SJSA1 (cell line): ENCODE measurements around the gene MYL12A. TPM values are rescaled to one million over a fixed set of nuclear protein-coding genes. Genes with fewer than 3 reads are reported as not detected.
"Not testable (repeated sequence)": the region's sequence is repeated elsewhere in the genome, so short reads cannot be mapped to it uniquely, and the experiment has no call there.

Source experiments
- DNase-seq, 2 experiments: peaks; one replicate each; pipeline ENCODE4 v3.0.0-alpha.2; 2015 to 2020; ENCODE audit warnings: low spot score in 2 of 2, low read depth in 1 of 2
- H3K27ac ChIP-seq: fragments of 250-450 bp; sonication (Bioruptor Pico); 2 replicates; pipeline ENCODE4 v1.5.1; 2020; ENCODE audit warnings: mild to moderate bottlenecking, moderate library complexity
- H3K27me3 ChIP-seq: fragments of 250-450 bp; sonication (Bioruptor Pico); replicated peaks from 2 replicates; pipeline ENCODE4 v1.5.1; 2020; ENCODE audit warnings: mild to moderate bottlenecking, moderate library complexity
- H3K36me3 ChIP-seq: fragments of 250-450 bp; sonication (Bioruptor Pico); 2 replicates; pipeline ENCODE4 v1.5.1; 2020; ENCODE audit warnings: mild to moderate bottlenecking
- H3K4me1 ChIP-seq: fragments of 250-450 bp; sonication (Bioruptor Pico); replicated peaks from 2 replicates; pipeline ENCODE4 v1.6.1; 2021; ENCODE audit warnings: mild to moderate bottlenecking
- H3K4me3 ChIP-seq: fragments of 250-450 bp; sonication (Bioruptor Pico); 2 replicates; pipeline ENCODE4 v1.5.1; 2020; ENCODE audit warnings: mild to moderate bottlenecking
- H3K9me3 ChIP-seq: fragments of 250-450 bp; sonication (Bioruptor Pico); replicated peaks from 2 replicates; pipeline ENCODE4 v1.5.1; 2020; ENCODE audit warnings: mild to moderate bottlenecking
- total RNA-seq: library from RNA; depleted of rRNA; stranded (reverse); fragments of >200 nt; shearing (Covaris generic); gene quantifications from 2 replicates; pipeline ENCODE4 v1.2.3, GENCODE V29; 2014

The MYL12A gene
- total RNA-seq, 1 experiment from 2014 or later = 1,642 TPM

- Histone ChIP-seq H3K36me3 (peaks cover 73% of the 10 kb centered on the region), H3K27ac (no peak overlapping the region)
Observed at GRCh38 chr18:3268306-3268705, 20.7 kb downstream of the MYL12A start.

DNA sequence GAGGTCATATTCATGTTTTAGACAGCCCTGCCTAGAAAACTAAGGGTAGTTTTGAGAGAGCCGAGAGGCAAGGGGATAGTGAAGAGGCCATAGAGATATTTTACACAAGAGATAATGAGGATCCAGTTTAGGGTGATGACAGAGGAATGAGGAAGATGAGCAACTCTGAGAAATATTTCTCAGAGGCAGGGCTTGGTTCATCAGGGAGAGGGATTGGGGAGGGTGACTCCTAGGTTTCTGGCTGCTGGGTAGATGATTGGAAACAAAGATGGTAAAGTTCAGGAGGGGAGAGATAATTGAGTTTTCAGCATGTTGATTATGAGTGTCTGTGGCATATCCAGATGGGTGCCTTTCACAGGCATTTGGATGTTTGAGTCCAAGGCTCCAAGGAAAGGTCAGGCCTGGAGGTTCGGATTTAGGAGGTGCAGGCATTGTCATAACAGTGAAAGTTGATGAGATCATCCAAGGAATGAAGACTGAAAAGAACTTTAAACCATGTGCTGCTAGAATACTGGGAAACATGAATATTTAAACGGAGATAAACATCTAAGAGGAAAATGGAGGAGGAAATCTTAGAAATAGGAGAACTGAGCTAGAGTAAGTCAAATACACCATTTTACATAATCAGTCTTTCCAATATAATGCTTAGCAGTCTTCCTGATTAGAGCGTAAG lies 21.8 kb downstream of the MYL12A start:
- no peak overlapping the region for H3K27ac ChIP-seq
- peaks cover 77% of the 10 kb centered on the region for H3K36me3 ChIP-seq
- no peaks in the 10 kb centered on the region for H3K27me3 ChIP-seq
- no peaks in the 10 kb centered on the region; the same call in 1 of the 2 replicates for H3K9me3 ChIP-seq
- H3K4me1 ChIP-seq = peaks cover 46% of the 10 kb centered on the region
- H3K4me3 ChIP-seq = no peak overlapping the region
- no peak for DNase-seq

More at GRCh38 chr18:3268306-3268705, 20.7 kb downstream of the MYL12A start:
- peaks cover 56% of the 10 kb centered on the region for H3K4me1 ChIP-seq
- H3K27me3 ChIP-seq = no peaks in the 10 kb centered on the region
- DNase-seq = no peak
- H3K9me3 ChIP-seq = no peaks in the 10 kb centered on the region; the same call in 1 of the 2 replicates
- no peak overlapping the region for H3K4me3 ChIP-seq

GRCh38 chr18:3269914-3270299 lies 22.3 kb downstream of the MYL12A start:
- H3K4me3 ChIP-seq = no peak overlapping the region
- peaks cover 77% of the 10 kb centered on the region for H3K36me3 ChIP-seq
- H3K27ac ChIP-seq = no peak overlapping the region
- H3K27me3 ChIP-seq = no peaks in the 10 kb centered on the region
- H3K9me3 ChIP-seq = no peaks in the 10 kb centered on the region; the same call in 1 of the 2 replicates
- DNase-seq = no peak
- peaks cover 41% of the 10 kb centered on the region for H3K4me1 ChIP-seq

- H3K36me3 ChIP-seq = peaks cover 79% of the 10 kb centered on the region
- no peak overlapping the region for H3K27ac ChIP-seq
- H3K4me3 ChIP-seq = no peak overlapping the region
- no peak for DNase-seq
- peaks cover 19% of the 10 kb centered on the region for H3K4me1 ChIP-seq
- H3K9me3 ChIP-seq = no peaks in the 10 kb centered on the region; the same call in 1 of the 2 replicates
- H3K27me3 ChIP-seq = no peaks in the 10 kb centered on the region
Observed at GRCh38 chr18:3273042-3273441, 25.4 kb downstream of the MYL12A start.

DNA sequence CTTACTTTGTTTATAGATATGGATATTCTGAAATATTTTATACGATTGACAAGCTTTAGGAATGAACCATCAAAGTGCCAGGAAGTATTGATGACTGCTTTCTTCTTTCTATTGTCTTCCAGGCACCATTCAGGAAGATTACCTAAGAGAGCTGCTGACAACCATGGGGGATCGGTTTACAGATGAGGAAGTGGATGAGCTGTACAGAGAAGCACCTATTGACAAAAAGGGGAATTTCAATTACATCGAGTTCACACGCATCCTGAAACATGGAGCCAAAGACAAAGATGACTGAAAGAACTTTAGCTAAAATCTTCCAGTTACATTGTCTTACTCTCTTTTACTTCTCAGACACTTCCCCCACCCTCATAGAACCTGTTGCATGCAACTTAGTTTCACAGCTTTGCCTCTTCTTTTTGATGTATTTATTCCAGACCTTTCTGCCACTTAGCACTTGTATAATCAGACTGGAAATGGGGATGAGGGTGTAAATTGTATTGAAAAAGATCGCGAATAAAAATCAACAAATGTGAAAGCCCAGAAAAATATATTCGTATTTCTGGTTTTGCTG lies 30.1 kb downstream of the MYL12A start:
- peaks cover 67% of the 10 kb centered on the region for H3K36me3 ChIP-seq
- H3K4me3 ChIP-seq, H3K27me3 ChIP-seq, H3K9me3 ChIP-seq, DNase-seq, H3K4me1 ChIP-seq, H3K27ac ChIP-seq: not testable (repeated sequence)

- Histone ChIP-seq H3K36me3 (peaks cover 49% of the 10 kb centered on the region), H3K4me1 (no peaks in the 10 kb centered on the region), H3K27me3 (no peaks in the 10 kb centered on the region), H3K4me3 (no peak overlapping the region), H3K27ac (no peak overlapping the region), H3K9me3 (no peaks in the 10 kb centered on the region)
- DNase-seq = peak in 1 of 2 experiments; percentile 33
Observed at GRCh38 chr18:3279201-3280185, 31.9 kb downstream of the MYL12A start.

- DNase-seq = peak in 1 of 2 experiments; percentile 73
- Histone ChIP-seq H3K27ac (no peak overlapping the region), H3K27me3 (no peaks in the 10 kb centered on the region), H3K9me3 (no peaks in the 10 kb centered on the region), H3K36me3 (peaks cover 27% of the 10 kb centered on the region), H3K4me3 (no peak overlapping the region), H3K4me1 (no peaks in the 10 kb centered on the region)
Observed at GRCh38 chr18:3281456-3282400, 34.1 kb downstream of the MYL12A start.

- no peak overlapping the region for H3K27ac ChIP-seq
- no peaks in the 10 kb centered on the region for H3K4me1 ChIP-seq
- no peaks in the 10 kb centered on the region for H3K9me3 ChIP-seq
- H3K4me3 ChIP-seq = no peak overlapping the region
- peaks cover 10% of the 10 kb centered on the region for H3K36me3 ChIP-seq
- no peak for DNase-seq
- no peaks in the 10 kb centered on the region for H3K27me3 ChIP-seq
Observed at GRCh38 chr18:3283253-3283863, 35.8 kb downstream of the MYL12A start.

- H3K27ac ChIP-seq = no peak overlapping the region
- no peak overlapping the region for H3K4me3 ChIP-seq
- H3K4me1 ChIP-seq = no peaks in the 10 kb centered on the region
Observed at GRCh38 chr18:3283908-3284307, 36.3 kb downstream of the MYL12A start.

GRCh38 chr18:3284501-3284900 lies 36.9 kb downstream of the MYL12A start:
- no peak overlapping the region for H3K4me3 ChIP-seq
- H3K36me3 ChIP-seq = no peaks in the 10 kb centered on the region
- H3K9me3 ChIP-seq = no peaks in the 10 kb centered on the region
- no peak for DNase-seq
- no peak overlapping the region for H3K27ac ChIP-seq
- H3K4me1 ChIP-seq = no peaks in the 10 kb centered on the region
- H3K27me3 ChIP-seq = no peaks in the 10 kb centered on the region

More at GRCh38 chr18:3283908-3284307, 36.3 kb downstream of the MYL12A start:
- DNase-seq = no peak
- Histone ChIP-seq H3K27me3 (no peaks in the 10 kb centered on the region), H3K9me3 (no peaks in the 10 kb centered on the region), H3K36me3 (peaks cover 5% of the 10 kb centered on the region)

DNA sequence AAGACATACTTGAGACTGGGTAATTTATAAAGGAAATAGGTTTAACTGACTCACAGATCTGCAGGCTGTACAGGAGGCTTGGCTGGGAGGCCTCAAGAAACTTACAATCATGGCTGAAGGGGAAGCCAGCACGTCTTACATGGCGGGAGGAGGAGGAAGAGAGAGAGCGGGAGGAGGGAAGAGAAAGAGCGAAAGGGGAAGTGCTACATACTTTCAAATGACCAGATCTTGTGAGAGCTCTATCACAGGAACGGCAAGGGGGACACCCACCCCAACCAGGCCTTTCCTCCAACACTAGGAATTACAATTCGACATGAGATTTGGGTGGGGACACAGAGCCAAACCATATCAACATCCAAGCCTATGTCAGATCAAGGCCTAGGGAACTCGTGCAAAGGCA lies 38.6 kb downstream of the MYL12A start:
- Histone ChIP-seq H3K27me3 (no peaks in the 10 kb centered on the region), H3K36me3 (no peaks in the 10 kb centered on the region), H3K9me3 (no peaks in the 10 kb centered on the region), H3K27ac (no peak overlapping the region), H3K4me3 (no peak overlapping the region), H3K4me1 (no peaks in the 10 kb centered on the region)
- no peak for DNase-seq

- no peak for DNase-seq
Observed at GRCh38 chr18:3293196-3293951, 45.8 kb downstream of the MYL12A start.

More at GRCh38 chr18:3293196-3293951, 45.8 kb downstream of the MYL12A start:
- H3K4me3 ChIP-seq = no peak overlapping the region
- no peaks in the 10 kb centered on the region for H3K27me3 ChIP-seq
- H3K4me1 ChIP-seq = no peaks in the 10 kb centered on the region
- no peak overlapping the region for H3K27ac ChIP-seq
- H3K36me3 ChIP-seq = no peaks in the 10 kb centered on the region
- no peaks in the 10 kb centered on the region; the same call in 1 of the 2 replicates for H3K9me3 ChIP-seq
